Naive thymus-derived CD8-positive, alpha-beta T cell (primary cell): Measurements from ENCODE around the gene ATF1. TPM values are rescaled to one million over a fixed set of nuclear protein-coding genes. Genes with fewer than 3 reads are reported as not detected.
"Not testable (repeated sequence)": the region's sequence is repeated elsewhere in the genome, so short reads cannot be mapped to it uniquely, and the experiment has no call there.

Experiments used
- ATAC-seq, 2 donors: fragments of 150-1000 bp; cut with Tn5 transposase in 1 of 2; sonication (Bioruptor Pico), chemical (Tn5 transposase) in 1 of 2; 1 replicate in 1 of 2; 2 replicates in 1 of 2; pipeline ENCODE4 v1.10.0; 2021; ENCODE audit warnings: mild to moderate bottlenecking in 2 of 2, moderate library complexity in 2 of 2
- POLR2A ChIA-PET: fragments of 350-600 bp; sonication (Branson Sonifier 250); formaldehyde crosslinking; loops from one replicate; lab custom pipeline; 2021; ENCODE audit warnings: antibody characterized with exemption; lab: Charles Lee
- DNase-seq, 10 donors: peaks; one replicate each; pipeline versions ENCODE4 v3.0.0 to v3.0.0-alpha.2; 2020 to 2022
- H3K27ac Mint-ChIP-seq, 10 donors: one replicate each; pipeline ENCODE4 v1.8.0; 2020 to 2022; ENCODE audit warnings: mild to moderate bottlenecking in 10 of 10, mixed read lengths in 10 of 10, moderate library complexity in 4 of 10, inconsistent platforms in 1 of 10
- H3K27me3 Mint-ChIP-seq, 5 donors: one replicate each; pipeline ENCODE4 v1.8.0; 2021 to 2022; ENCODE audit warnings: mixed read lengths in 5 of 5
- H3K36me3 Mint-ChIP-seq, 3 donors: one replicate each; pipeline ENCODE4 v1.8.0; 2020 to 2022; ENCODE audit warnings: mixed read lengths in 3 of 3, mild to moderate bottlenecking in 2 of 3, inconsistent platforms in 1 of 3
- H3K4me1 Mint-ChIP-seq, 4 donors: one replicate each; pipeline ENCODE4 v1.8.0; 2021 to 2022; ENCODE audit warnings: mixed read lengths in 4 of 4
- H3K4me3 Mint-ChIP-seq, 10 donors: one replicate each; pipeline ENCODE4 v1.8.0; 2020 to 2022; ENCODE audit warnings: mild to moderate bottlenecking in 10 of 10, mixed read lengths in 10 of 10, moderate library complexity in 6 of 10, inconsistent platforms in 1 of 10
- H3K9me3 Mint-ChIP-seq, 9 donors: one replicate each; pipeline ENCODE4 v1.8.0; 2020 to 2022; ENCODE audit warnings: mixed read lengths in 9 of 9, mild to moderate bottlenecking in 3 of 9, inconsistent platforms in 1 of 9, moderate library complexity in 1 of 9
- polyA plus RNA-seq, 3 donors: library from polyadenylated mRNA; unstranded; fragments of 300-500 nt; fragmentation: Illumina TruSeq; gene quantifications; one replicate each; pipeline ENCODE4 v1.2.3, GENCODE V29; 2021
- total RNA-seq, 8 experiments: library from RNA in 2 of 8; stranded (reverse) in 2 of 8; gene quantifications; one replicate each; pipeline ENCODE4 v1.2.3 and lab custom pipeline; 2021 to 2026

Gene ATF1
- total and polyA plus RNA-seq, 5 experiments from 2014 or later = 23.5 to 46.5 (median 36.3) TPM

DNA sequence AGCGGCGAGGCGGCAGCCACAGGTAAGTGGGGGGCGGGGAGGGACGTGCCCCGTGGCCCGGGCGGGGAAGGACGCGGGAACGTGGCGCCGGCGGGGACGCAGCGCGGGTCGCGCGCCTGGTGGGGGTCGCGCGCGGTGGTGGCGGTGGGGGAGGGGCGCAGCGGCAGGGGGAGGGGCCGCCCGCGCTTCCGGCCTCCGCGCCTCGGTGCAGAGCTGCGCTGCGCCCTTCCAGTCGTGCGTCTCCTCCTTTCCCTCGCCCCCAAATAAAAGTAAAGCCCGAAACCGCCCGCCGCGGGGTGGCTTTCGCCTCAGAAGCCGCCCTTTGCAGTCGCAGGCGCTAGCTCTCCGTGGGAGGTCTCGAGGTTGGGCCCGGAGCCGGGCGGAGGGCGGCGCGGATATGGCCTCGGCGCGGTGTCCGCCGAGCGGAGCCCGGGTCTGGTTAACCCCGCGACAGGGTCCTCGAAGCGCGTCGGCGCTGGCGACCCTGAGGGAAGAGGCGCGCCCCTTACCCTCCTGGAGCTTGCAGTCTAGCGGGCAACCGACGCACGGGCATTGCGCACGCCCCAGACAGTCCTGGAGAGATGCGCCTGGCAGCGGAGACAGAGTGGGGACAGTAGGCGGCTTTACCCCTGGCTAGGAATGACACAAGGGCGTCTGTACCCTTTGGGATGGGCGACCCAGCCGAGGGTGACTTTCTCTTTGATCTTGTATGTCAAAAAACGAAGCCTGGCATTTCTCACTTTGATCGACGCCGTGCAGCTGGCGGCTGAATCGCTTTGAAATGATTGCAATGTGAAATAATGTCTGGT lies 589 bp downstream of the ATF1 start:
- peak overlapping the region; percentile 92 to 97 (median 94) for H3K4me3 Mint-ChIP-seq
- H3K27ac Mint-ChIP-seq = peak overlapping the region; percentile 90 to 99 (median 98)
- H3K9me3 Mint-ChIP-seq = peaks cover 0 to 5% (median 3%) of the 10 kb centered on the region in 9 donors
- H3K27me3 Mint-ChIP-seq = peaks cover 0 to 2% (median 0%) of the 10 kb centered on the region in 5 donors
- ATAC-seq = peak; percentile 62 to 66
- peaks cover 14 to 55% (median 46%) of the 10 kb centered on the region in 4 donors for H3K4me1 Mint-ChIP-seq
- POLR2A ChIA-PET = interaction anchor here (0.6 to 3.2 kb wide), 26 partner anchors 10 to 1057 kb away, joined by 3 to 41 read pairs (median 5); partner anchors contain the start of genes COX14, CSRNP2, DAZAP2 and DIP2B
- peak; percentile 54 to 92 (median 78) for DNase-seq
- H3K36me3 Mint-ChIP-seq = no peaks in the 10 kb centered on the region

DNA sequence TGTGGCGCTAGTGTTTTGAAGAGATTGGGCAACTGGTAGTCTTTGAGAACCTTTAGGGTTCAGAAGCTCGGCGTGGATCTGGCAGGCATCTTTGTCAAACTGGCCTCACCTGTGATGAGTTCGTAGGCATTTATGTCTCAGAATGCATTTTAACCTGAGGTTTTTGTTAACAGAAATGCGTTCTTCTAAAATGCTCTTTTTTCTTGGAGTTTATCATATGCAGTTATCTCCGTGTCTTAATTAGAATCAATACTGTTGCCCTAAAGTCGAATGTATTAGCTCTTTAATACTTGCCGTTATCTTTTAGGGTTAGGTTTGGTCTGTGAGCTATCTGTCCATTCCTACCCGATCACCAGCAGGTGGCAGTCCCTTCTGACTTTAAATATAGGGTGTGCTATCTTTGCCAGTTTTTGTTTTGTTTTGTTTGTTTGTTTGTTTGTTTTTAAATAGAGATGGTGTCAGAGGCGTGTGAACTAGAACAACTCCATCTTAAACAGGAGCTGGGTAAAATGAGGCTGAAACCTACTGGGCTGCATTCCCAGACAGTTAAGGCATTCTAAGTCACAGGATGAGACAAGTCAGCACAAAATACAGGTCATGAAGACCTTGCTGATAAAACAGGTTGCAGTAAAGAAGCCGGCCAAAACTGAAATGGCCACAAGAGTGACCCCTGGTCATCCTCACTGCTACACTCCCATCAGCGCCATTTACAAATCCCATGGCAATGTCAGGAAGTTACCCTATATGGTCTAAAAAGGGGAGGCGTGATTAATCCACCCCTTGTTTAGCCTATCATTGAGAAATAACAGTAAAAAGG lies 1.4 kb downstream of the ATF1 start:
- peaks cover 0 to 2% (median 0%) of the 10 kb centered on the region in 3 donors for H3K36me3 Mint-ChIP-seq
- peak overlapping the region; percentile 89 to 97 (median 91) for H3K4me3 Mint-ChIP-seq
- ATAC-seq (peak; percentile 21 to 26), DNase-seq (peak; percentile 17 to 73 (median 34))
- H3K27ac Mint-ChIP-seq = peak overlapping the region; percentile 90 to 98 (median 94)
- H3K9me3 Mint-ChIP-seq = peaks cover 0 to 5% (median 3%) of the 10 kb centered on the region in 9 donors
- POLR2A ChIA-PET = interaction anchor here (0.8 to 3.2 kb wide), 18 partner anchors 10 to 1056 kb away, joined by 3 to 41 read pairs (median 7); partner anchors contain the start of genes COX14, CSRNP2, DAZAP2 and DIP2B
- H3K27me3 Mint-ChIP-seq = peaks cover 0 to 2% (median 0%) of the 10 kb centered on the region in 5 donors
- H3K4me1 Mint-ChIP-seq = peaks cover 14 to 57% (median 46%) of the 10 kb centered on the region in 4 donors

DNA sequence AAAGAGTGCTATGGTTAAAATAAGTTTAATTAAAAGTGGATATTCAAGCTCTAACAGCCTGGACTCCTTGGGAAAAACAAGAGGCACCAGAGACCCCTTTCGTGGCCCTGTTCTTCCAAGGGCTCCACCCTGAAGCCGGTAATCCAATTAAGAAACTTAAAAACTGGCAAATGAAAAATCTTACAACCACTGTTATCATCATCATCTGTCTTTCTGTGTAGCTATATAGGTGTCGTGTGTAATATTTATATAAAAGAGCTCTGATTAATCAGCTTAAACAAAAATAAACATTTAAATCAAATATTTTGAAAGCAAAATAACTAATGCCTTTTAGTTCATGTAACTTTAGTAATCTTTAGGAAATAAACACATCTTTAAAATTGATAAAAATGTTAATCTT lies 4.5 kb downstream of the ATF1 start:
- peaks cover 16 to 53% (median 36%) of the 10 kb centered on the region in 4 donors for H3K4me1 Mint-ChIP-seq
- peaks cover 0 to 5% (median 0%) of the 10 kb centered on the region in 9 donors for H3K9me3 Mint-ChIP-seq
- H3K36me3 Mint-ChIP-seq = peaks cover 0 to 25% (median 11%) of the 10 kb centered on the region in 3 donors
- H3K27me3 Mint-ChIP-seq = peaks cover 0 to 2% (median 0%) of the 10 kb centered on the region in 5 donors
- POLR2A ChIA-PET = interaction anchor here (0.8 kb wide), 1 partner anchor 260 kb away, joined by 3 read pairs; no protein-coding TSS in a partner anchor
- no peak for DNase-seq
- peak overlapping the region in 2 of 10 donors; percentile 22 to 51 for H3K27ac Mint-ChIP-seq
- ATAC-seq = no peak
- H3K4me3 Mint-ChIP-seq = no peak overlapping the region

DNA sequence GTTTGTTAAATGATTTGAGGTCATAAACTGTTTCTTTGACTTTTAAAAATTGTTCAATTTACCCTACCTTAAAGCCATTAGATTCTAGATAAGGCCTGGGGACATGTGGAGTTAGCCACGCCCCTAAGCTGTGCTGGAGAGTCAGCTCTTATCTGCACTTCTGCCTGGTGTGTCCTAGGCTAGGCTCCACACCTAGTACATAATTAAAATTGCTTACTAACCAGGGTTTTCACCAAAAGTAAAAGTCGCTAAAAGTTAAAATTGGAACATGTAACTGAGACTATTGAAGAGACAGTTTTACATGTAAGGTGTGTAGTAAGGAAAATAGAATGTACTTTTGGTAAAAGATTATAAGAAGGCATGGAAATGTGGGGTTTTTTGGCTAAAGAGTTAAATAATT lies 4.9 kb downstream of the ATF1 start:
- H3K4me3 Mint-ChIP-seq, POLR2A ChIA-PET, H3K27me3 Mint-ChIP-seq, DNase-seq, ATAC-seq, H3K9me3 Mint-ChIP-seq: not testable (repeated sequence)
- peak overlapping the region in 2 of 10 donors; percentile 52 to 53 for H3K27ac Mint-ChIP-seq
- H3K36me3 Mint-ChIP-seq = peaks cover 0 to 27% (median 11%) of the 10 kb centered on the region in 3 donors
- peaks cover 13 to 50% (median 34%) of the 10 kb centered on the region in 4 donors for H3K4me1 Mint-ChIP-seq

DNA sequence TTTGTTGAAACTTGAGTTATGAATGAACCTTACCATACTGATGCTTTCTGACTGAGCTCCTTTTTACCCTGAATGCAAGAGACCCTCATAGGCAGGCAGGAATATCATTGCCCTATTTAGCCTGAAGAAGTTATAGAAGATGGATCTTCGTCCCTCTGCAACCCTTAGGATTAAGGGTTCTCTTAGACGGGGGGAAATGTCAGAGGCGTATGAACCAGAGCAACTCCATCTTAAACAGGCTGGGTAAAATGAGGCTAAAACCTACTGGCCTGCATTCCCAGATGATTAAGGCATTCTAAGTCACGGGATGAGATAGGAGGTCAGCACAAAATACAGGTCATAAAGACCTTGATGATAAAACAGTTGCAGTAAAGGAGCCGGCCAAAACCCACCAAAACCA lies 7.5 kb downstream of the ATF1 start:
- no peak overlapping the region for H3K4me3 Mint-ChIP-seq
- H3K27ac Mint-ChIP-seq = peak overlapping the region in 1 of 10 donors; percentile 38
- H3K36me3 Mint-ChIP-seq = peaks cover 0 to 38% (median 13%) of the 10 kb centered on the region in 3 donors
- DNase-seq = no peak
- no peaks in the 10 kb centered on the region for H3K27me3 Mint-ChIP-seq
- ATAC-seq = no peak
- H3K9me3 Mint-ChIP-seq = peaks cover 0 to 2% (median 0%) of the 10 kb centered on the region in 9 donors
- H3K4me1 Mint-ChIP-seq = peaks cover 11 to 39% (median 21%) of the 10 kb centered on the region in 4 donors
- POLR2A ChIA-PET = no interaction called here

DNA sequence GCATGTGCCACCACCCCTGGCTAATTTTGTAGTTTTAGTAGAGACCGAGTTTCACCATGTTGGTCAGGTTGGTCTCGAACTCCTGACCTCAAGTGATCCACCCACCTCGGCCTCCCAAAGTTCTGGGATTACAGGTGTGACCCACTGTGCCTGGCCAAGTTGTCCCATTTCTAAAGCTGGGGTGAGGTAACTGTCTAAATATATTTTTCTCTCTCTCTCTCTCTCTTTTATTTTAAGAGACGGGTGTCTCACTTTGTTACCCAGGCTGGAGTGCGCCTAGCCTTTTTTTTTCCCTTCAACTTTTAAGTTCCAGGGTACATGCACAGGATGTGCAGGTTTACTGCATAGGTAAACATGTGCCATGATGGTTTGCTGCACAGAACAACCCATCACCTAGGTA lies 8.6 kb downstream of the ATF1 start:
- H3K4me3 Mint-ChIP-seq = no peak overlapping the region
- peaks cover 0 to 38% (median 14%) of the 10 kb centered on the region in 3 donors for H3K36me3 Mint-ChIP-seq
- POLR2A ChIA-PET = interaction anchor here (0.7 kb wide), 1 partner anchor 10 kb away, joined by 5 read pairs; no protein-coding TSS in a partner anchor
- DNase-seq (no peak), ATAC-seq (no peak)
- peak overlapping the region in 3 of 10 donors; percentile 21 to 77 (median 40) for H3K27ac Mint-ChIP-seq
- H3K27me3 Mint-ChIP-seq = no peaks in the 10 kb centered on the region
- peaks cover 0 to 2% (median 0%) of the 10 kb centered on the region in 9 donors for H3K9me3 Mint-ChIP-seq
- peaks cover 11 to 34% (median 17%) of the 10 kb centered on the region in 4 donors for H3K4me1 Mint-ChIP-seq

DNA sequence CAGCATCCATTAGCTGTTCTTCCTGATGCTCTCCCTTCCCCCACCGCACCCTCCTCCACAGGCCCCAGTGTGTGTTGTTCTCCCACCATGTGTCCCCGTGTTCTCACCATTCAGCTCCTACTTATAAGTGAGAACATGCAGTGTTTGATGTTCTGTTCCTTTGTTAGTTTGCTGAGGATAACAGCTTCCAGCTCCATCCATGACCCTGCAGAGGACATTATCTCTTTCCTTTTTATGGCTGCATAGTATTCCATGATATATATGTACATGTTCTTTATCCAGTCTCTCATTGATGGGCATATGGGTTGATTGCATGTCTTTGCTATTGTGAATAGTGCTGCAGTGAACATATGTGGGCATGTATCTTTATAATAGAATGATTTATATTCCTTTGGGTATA lies 9.0 kb downstream of the ATF1 start:
- H3K4me3 Mint-ChIP-seq = no peak overlapping the region
- H3K9me3 Mint-ChIP-seq = peaks cover 0 to 2% (median 0%) of the 10 kb centered on the region in 9 donors
- POLR2A ChIA-PET = interaction anchor here (4.9 kb wide), 1 partner anchor 8 kb away, joined by 28 read pairs; the partner anchor contains the start of gene ATF1
- peaks cover 11 to 33% (median 17%) of the 10 kb centered on the region in 4 donors for H3K4me1 Mint-ChIP-seq
- ATAC-seq (no peak), DNase-seq (no peak)
- H3K27me3 Mint-ChIP-seq = no peaks in the 10 kb centered on the region
- H3K27ac Mint-ChIP-seq = peak overlapping the region in 6 of 10 donors; percentile 7 to 77 (median 15)
- peaks cover 0 to 38% (median 14%) of the 10 kb centered on the region in 3 donors for H3K36me3 Mint-ChIP-seq

DNA sequence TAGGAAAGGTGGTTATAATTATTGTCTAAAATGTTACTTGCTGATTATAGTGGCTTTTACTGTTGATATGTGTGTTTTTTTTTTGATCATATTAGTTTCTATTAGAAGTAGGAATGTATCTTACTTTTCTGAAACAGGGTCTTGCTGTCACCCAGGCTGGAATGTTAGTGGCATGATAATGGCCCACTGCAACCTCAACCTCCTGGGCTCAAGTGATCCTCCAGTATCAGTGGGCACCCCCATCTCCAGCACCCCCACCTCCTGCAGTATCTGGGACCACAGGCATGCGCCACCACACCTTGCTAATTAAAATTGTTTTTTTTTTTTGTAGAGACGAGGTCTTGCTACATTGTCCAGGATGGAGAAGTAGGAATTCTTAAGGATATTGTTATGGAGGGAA lies 11.3 kb downstream of the ATF1 start:
- POLR2A ChIA-PET = interaction anchor here (4.9 kb wide), 1 partner anchor 11 kb away, joined by 28 read pairs; the partner anchor contains the start of gene ATF1
- H3K4me3 Mint-ChIP-seq = no peak overlapping the region
- ATAC-seq (no peak), DNase-seq (no peak)
- no peaks in the 10 kb centered on the region for H3K27me3 Mint-ChIP-seq
- peak overlapping the region in 2 of 10 donors; percentile 15 to 75 for H3K27ac Mint-ChIP-seq
- peaks cover 0 to 2% (median 0%) of the 10 kb centered on the region in 9 donors for H3K9me3 Mint-ChIP-seq
- peaks cover 0 to 41% (median 14%) of the 10 kb centered on the region in 3 donors for H3K36me3 Mint-ChIP-seq
- H3K4me1 Mint-ChIP-seq = peaks cover 15 to 29% (median 25%) of the 10 kb centered on the region in 4 donors

DNA sequence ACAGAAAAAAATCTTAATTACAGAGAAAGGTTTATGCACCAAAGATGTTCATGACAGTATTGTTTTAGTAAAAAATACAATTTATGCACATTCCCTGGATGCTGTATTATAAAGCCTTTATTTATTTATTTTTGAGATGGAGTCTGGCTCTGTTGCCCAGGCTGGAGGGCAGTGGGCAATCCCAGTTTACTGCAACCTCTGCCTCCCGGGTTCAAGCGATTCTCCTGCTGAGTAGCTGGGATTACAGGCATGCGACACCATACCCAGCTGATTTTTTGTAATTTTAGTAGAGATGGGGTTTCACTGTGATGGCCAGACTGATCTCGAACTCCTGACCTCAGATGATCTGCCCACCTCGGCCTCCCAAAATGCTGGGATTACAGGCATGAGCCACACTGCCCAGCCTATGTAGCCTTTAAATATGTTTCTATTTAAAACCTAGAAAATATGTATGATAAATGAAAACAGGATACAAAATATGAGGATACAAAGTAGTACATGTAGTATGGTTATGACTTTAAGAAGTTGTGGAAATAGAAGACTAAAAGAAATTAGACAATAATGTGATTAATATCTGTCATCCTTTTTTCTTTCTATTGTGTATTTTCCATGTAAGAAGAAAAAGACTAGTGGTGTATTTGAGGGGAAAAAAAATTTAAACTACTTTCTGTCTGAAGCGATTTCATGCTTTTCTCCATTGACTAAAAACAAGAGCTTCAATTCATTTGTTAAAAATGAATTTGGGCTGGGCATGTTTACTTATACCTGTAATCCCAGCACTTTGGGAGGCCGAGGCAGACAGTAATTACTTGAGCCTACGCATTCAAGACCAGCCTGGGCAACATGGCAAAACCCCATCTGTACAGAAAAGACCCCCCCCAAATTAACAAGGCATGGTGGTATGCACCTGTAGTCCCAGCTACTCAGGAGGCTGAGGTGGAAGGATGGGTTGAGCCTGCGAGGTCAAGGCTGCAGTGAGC lies 13.1 kb downstream of the ATF1 start:
- H3K36me3 Mint-ChIP-seq = peaks cover 0 to 37% (median 15%) of the 10 kb centered on the region in 3 donors
- POLR2A ChIA-PET = interaction anchor here (0.7 to 4.9 kb wide), 2 partner anchors 13 to 1005 kb away, joined by 3 to 28 read pairs; partner anchors contain the start of gene ATF1
- no peak for ATAC-seq
- peaks cover 14 to 28% (median 23%) of the 10 kb centered on the region in 4 donors for H3K4me1 Mint-ChIP-seq
- peaks cover 0 to 2% (median 0%) of the 10 kb centered on the region in 9 donors for H3K9me3 Mint-ChIP-seq
- no peaks in the 10 kb centered on the region for H3K27me3 Mint-ChIP-seq
- H3K27ac Mint-ChIP-seq = peak overlapping the region in 2 of 10 donors; percentile 10 to 61
- no peak overlapping the region for H3K4me3 Mint-ChIP-seq
- DNase-seq = no peak

DNA sequence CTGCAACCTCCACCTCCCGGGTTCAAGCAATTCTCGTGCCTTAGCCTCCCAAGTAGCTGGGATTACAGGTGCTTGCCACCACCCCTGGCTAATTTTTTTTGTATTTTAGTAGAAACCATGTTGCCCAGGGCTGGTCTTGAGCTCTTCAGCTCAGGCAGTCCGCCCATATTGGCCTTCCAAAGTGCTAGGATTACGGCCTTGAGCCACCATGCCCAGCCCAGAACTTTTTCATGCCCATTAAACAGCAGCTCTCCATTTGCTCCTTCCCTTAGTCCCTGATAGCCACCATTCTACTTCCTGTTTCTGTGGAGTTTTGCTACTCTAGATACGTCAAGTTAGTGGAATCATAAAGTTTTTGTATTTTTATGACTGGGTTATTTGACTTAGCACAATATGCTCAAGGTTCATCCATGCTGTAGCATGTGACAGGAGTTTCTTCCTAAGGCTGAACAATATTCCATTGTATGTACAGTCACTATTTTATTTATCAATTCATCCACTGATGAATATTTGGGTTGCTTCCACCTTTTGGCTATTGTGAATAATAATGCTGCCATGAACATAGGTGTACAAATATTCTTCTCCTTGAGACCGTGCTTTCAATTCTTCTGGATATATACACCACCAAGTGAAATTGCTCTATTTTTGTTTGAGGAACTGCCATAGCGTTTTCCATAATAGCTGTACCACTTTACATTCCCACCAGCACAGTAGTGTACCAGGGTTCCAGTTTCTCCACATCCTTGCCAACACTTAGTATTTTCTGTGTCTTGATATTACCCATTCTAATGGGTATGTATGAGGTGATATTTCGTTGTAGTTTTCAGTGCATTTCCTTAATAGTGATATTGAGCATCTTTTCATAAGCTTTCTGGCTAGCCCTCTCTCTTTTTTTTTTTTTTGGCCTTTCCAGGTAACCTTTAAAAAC lies 15.0 kb downstream of the ATF1 start:
- peaks cover 0 to 31% (median 8%) of the 10 kb centered on the region in 3 donors for H3K36me3 Mint-ChIP-seq
- no peaks in the 10 kb centered on the region for H3K27me3 Mint-ChIP-seq
- no peak overlapping the region for H3K27ac Mint-ChIP-seq
- ATAC-seq = no peak
- POLR2A ChIA-PET = interaction anchor here (0.6 kb wide), 1 partner anchor 288 kb away, joined by 3 read pairs; no protein-coding TSS in a partner anchor
- H3K9me3 Mint-ChIP-seq = no peaks in the 10 kb centered on the region
- peaks cover 13 to 27% (median 15%) of the 10 kb centered on the region in 4 donors for H3K4me1 Mint-ChIP-seq
- DNase-seq = no peak
- H3K4me3 Mint-ChIP-seq = no peak overlapping the region
